GM23338 (cell line): ENCODE data around the gene ZNF792. TPM values are rescaled to one million over a fixed set of nuclear protein-coding genes. Genes with fewer than 3 reads are reported as not detected.

ENCODE experiments used
- ATAC-seq: fragments of 200-7000 bp; cut with Tn5 transposase; 3 replicates; pipeline ENCODE4 v1.9.1; 2020
- DNase-seq: peaks from one replicate; pipeline ENCODE4 v3.0.0-alpha.2; 2015; ENCODE audit warnings: low spot score
- H2AFZ ChIP-seq: fragments of 200-600 bp; sonication (generic); 2 replicates; pipeline ENCODE4 v1.8.0; 2016; ENCODE audit warnings: antibody characterized with exemption, mild to moderate bottlenecking, moderate library complexity
- H3F3A ChIP-seq: fragments of 200-600 bp; sonication (generic); replicated peaks from 2 replicates; pipeline ENCODE4 v1.8.0; 2017; ENCODE audit warnings: antibody characterized with exemption, mixed run types, low read depth
- H3K27ac ChIP-seq: fragments of 200-600 bp; sonication (generic); 2 replicates; pipeline ENCODE4 v1.6.1; 2016; ENCODE audit warnings: low read depth
- H3K27me3 ChIP-seq: fragments of 200-600 bp; sonication (generic); 2 replicates; pipeline ENCODE4 v1.8.0; 2016; ENCODE audit warnings: mild to moderate bottlenecking, mixed run types, moderate library complexity; ENCODE audit not compliant: insufficient read depth
- H3K36me3 ChIP-seq: fragments of 200-600 bp; sonication (generic); 2 replicates; pipeline ENCODE4 v1.8.0; 2016; ENCODE audit warnings: mild to moderate bottlenecking; ENCODE audit not compliant: insufficient read depth
- H3K4me1 ChIP-seq: fragments of 200-600 bp; sonication (generic); 2 replicates; pipeline ENCODE4 v1.8.0; 2016; ENCODE audit warnings: mild to moderate bottlenecking, moderate library complexity; ENCODE audit not compliant: insufficient read depth
- H3K4me2 ChIP-seq: fragments of 200-600 bp; sonication (generic); 2 replicates; pipeline ENCODE4 v1.7.1; 2017; ENCODE audit warnings: mixed run types
- H3K4me3 ChIP-seq: fragments of 200-600 bp; sonication (generic); 2 replicates; pipeline ENCODE4 v1.6.1; 2016; ENCODE audit warnings: mixed run types
- H3K79me2 ChIP-seq: fragments of 200-600 bp; sonication (generic); replicated peaks from 2 replicates; pipeline ENCODE4 v1.8.0; 2017; ENCODE audit warnings: mild to moderate bottlenecking; ENCODE audit not compliant: insufficient read depth
- H3K9me2 ChIP-seq: fragments of 200-600 bp; sonication (generic); 2 replicates; pipeline ENCODE4 v1.8.0; 2017; ENCODE audit not compliant: insufficient read depth
- H4K20me1 ChIP-seq: fragments of 200-600 bp; sonication (generic); replicated peaks from 2 replicates; pipeline ENCODE4 v1.8.0; 2017; ENCODE audit warnings: mild to moderate bottlenecking; ENCODE audit not compliant: insufficient read depth
- H3K27ac Mint-ChIP-seq: 2 replicates; pipeline ENCODE4 v1.8.0; 2020; ENCODE audit warnings: inconsistent platforms, mild to moderate bottlenecking, moderate library complexity, mixed read lengths
- H3K27me3 Mint-ChIP-seq: 3 replicates; pipeline ENCODE4 v1.8.0; 2022; ENCODE audit warnings: low read depth, mild to moderate bottlenecking, moderate library complexity, mixed read lengths, inconsistent platforms; ENCODE audit not compliant: insufficient read depth, poor library complexity
- H3K36me3 Mint-ChIP-seq: 3 replicates; pipeline ENCODE4 v1.8.0; 2021; ENCODE audit warnings: low read depth, mild to moderate bottlenecking, inconsistent platforms, moderate library complexity, mixed read lengths
- H3K4me1 Mint-ChIP-seq: 3 replicates; pipeline ENCODE4 v1.8.0; 2020; ENCODE audit warnings: mild to moderate bottlenecking, inconsistent platforms, mixed read lengths
- H3K4me3 Mint-ChIP-seq: 3 replicates; pipeline ENCODE4 v1.8.0; 2021; ENCODE audit warnings: moderate library complexity, mild to moderate bottlenecking, inconsistent platforms, mixed read lengths
- H3K9me3 Mint-ChIP-seq: 3 replicates; pipeline ENCODE4 v1.8.0; 2020; ENCODE audit warnings: moderate library complexity, mild to moderate bottlenecking, inconsistent platforms, mixed read lengths
- CREB1 ChIP-seq: fragments of 250-450 bp; sonication (Bioruptor Pico); IDR thresholded peaks from 2 replicates; pipeline ENCODE4 v1.5.0; 2020; ENCODE audit warnings: low read depth, mild to moderate bottlenecking, moderate library complexity
- EZH2 ChIP-seq: fragments of 200-600 bp; sonication (generic); IDR thresholded peaks from one replicate; pipeline ENCODE4 v1.8.0; 2017; ENCODE audit warnings: antibody characterized with exemption, mild to moderate bottlenecking, low read depth; ENCODE audit not compliant: unreplicated experiment
- EZH2phosphoT487 ChIP-seq: fragments of 200-600 bp; sonication (generic); IDR thresholded peaks from one replicate; pipeline ENCODE4 v1.8.1; 2018; ENCODE audit warnings: antibody characterized with exemption; ENCODE audit not compliant: unreplicated experiment
- JUNB ChIP-seq: IDR thresholded peaks from one replicate; pipeline ENCODE4 v1.6.1; 2016; ENCODE audit warnings: antibody characterized with exemption; ENCODE audit not compliant: unreplicated experiment
- NANOG ChIP-seq: IDR thresholded peaks from 2 replicates; pipeline ENCODE4 v1.6.1; 2016; ENCODE audit warnings: antibody characterized with exemption, borderline replicate concordance
- POLR2AphosphoS5 ChIP-seq: IDR thresholded peaks from 2 replicates; pipeline ENCODE4 v1.6.1; 2016; ENCODE audit warnings: antibody characterized with exemption, low read depth
- STAT1 ChIP-seq: IDR thresholded peaks from one replicate; pipeline ENCODE4 v1.6.1; 2016; ENCODE audit warnings: antibody characterized with exemption; ENCODE audit not compliant: unreplicated experiment
- ZNF114 ChIP-seq: fragments of 250-450 bp; sonication (Bioruptor Pico); IDR thresholded peaks from 2 replicates; pipeline ENCODE4 v1.5.0; 2020; ENCODE audit warnings: mild to moderate bottlenecking, moderate library complexity
- ZNF331 ChIP-seq: fragments of 250-450 bp; sonication (Bioruptor Pico); IDR thresholded peaks from 2 replicates; pipeline ENCODE4 v1.5.0; 2020; ENCODE audit warnings: low read depth, mild to moderate bottlenecking, moderate library complexity
- polyA plus RNA-seq: library from polyadenylated mRNA; unstranded; fragments of >200 nt; fragmentation: Nextera tagmentation; extraction: Ambion mirVana; gene quantifications from 2 replicates; pipeline ENCODE4 v1.2.1, GENCODE V29; 2016
- total RNA-seq: library from RNA; depleted of rRNA; stranded (reverse); fragments of >200 nt; shearing (Covaris generic); gene quantifications from 2 replicates; pipeline ENCODE4 v1.2.3, GENCODE V29; 2014
- TF ChIP-seq, protein P1 (sequence below): IDR thresholded peaks from one replicate; pipeline ENCODE4 v1.6.1; 2018; ENCODE audit warnings: antibody characterized with exemption; ENCODE audit not compliant: unreplicated experiment
- TF ChIP-seq, protein P2 (sequence below), 2 experiments: fragments of 200-600 bp in 1 of 2; sonication (generic) in 1 of 2; conservative IDR thresholded peaks; 2 replicates each; pipeline versions ENCODE4 v1.5.1 to v1.6.1; 2016 to 2017; ENCODE audit warnings: antibody characterized with exemption in 2 of 2, low read depth in 2 of 2, mild to moderate bottlenecking in 2 of 2, moderate library complexity in 1 of 2
- TF ChIP-seq, protein P3 (sequence below): fragments of 250-450 bp; sonication (Bioruptor Pico); IDR thresholded peaks from 2 replicates; pipeline ENCODE4 v1.5.0; 2020; ENCODE audit warnings: mild to moderate bottlenecking, moderate library complexity

The ZNF792 gene
- total and polyA plus RNA-seq, 2 experiments from 2014 or later: 1.3 to 12.8 TPM

DNA sequence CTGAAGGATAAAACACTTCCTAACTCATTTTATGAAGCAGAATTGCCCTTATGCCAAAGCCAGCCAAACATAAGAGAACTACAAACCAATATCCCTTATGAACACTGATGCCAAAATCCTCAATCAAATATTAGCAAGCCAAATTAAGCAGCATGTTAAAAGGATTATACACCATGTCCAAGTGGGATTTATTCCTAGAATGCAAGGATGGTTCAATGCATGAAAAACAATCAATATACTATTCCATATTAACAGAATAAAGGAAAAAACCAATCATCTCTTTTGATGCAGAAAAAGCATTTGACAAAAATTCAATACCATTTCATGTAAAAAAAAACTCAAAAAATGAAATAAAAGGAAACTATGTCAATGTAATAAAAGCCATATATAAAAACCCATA lies 10.9 kb downstream of the ZNF792 start (continued):
- TF ChIP-seq, protein P1, sequence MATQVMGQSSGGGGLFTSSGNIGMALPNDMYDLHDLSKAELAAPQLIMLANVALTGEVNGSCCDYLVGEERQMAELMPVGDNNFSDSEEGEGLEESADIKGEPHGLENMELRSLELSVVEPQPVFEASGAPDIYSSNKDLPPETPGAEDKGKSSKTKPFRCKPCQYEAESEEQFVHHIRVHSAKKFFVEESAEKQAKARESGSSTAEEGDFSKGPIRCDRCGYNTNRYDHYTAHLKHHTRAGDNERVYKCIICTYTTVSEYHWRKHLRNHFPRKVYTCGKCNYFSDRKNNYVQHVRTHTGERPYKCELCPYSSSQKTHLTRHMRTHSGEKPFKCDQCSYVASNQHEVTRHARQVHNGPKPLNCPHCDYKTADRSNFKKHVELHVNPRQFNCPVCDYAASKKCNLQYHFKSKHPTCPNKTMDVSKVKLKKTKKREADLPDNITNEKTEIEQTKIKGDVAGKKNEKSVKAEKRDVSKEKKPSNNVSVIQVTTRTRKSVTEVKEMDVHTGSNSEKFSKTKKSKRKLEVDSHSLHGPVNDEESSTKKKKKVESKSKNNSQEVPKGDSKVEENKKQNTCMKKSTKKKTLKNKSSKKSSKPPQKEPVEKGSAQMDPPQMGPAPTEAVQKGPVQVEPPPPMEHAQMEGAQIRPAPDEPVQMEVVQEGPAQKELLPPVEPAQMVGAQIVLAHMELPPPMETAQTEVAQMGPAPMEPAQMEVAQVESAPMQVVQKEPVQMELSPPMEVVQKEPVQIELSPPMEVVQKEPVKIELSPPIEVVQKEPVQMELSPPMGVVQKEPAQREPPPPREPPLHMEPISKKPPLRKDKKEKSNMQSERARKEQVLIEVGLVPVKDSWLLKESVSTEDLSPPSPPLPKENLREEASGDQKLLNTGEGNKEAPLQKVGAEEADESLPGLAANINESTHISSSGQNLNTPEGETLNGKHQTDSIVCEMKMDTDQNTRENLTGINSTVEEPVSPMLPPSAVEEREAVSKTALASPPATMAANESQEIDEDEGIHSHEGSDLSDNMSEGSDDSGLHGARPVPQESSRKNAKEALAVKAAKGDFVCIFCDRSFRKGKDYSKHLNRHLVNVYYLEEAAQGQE: no peak
- TF ChIP-seq, protein P2, sequence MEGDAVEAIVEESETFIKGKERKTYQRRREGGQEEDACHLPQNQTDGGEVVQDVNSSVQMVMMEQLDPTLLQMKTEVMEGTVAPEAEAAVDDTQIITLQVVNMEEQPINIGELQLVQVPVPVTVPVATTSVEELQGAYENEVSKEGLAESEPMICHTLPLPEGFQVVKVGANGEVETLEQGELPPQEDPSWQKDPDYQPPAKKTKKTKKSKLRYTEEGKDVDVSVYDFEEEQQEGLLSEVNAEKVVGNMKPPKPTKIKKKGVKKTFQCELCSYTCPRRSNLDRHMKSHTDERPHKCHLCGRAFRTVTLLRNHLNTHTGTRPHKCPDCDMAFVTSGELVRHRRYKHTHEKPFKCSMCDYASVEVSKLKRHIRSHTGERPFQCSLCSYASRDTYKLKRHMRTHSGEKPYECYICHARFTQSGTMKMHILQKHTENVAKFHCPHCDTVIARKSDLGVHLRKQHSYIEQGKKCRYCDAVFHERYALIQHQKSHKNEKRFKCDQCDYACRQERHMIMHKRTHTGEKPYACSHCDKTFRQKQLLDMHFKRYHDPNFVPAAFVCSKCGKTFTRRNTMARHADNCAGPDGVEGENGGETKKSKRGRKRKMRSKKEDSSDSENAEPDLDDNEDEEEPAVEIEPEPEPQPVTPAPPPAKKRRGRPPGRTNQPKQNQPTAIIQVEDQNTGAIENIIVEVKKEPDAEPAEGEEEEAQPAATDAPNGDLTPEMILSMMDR (conservative IDR thresholded peaks at IDR 0.05; ENCODE audit: low read depth in 2 of 2): no peak
- TF ChIP-seq EZH2phosphoT487: no peak
- TF ChIP-seq ZNF331: no peak
- TF ChIP-seq STAT1: no peak

DNA sequence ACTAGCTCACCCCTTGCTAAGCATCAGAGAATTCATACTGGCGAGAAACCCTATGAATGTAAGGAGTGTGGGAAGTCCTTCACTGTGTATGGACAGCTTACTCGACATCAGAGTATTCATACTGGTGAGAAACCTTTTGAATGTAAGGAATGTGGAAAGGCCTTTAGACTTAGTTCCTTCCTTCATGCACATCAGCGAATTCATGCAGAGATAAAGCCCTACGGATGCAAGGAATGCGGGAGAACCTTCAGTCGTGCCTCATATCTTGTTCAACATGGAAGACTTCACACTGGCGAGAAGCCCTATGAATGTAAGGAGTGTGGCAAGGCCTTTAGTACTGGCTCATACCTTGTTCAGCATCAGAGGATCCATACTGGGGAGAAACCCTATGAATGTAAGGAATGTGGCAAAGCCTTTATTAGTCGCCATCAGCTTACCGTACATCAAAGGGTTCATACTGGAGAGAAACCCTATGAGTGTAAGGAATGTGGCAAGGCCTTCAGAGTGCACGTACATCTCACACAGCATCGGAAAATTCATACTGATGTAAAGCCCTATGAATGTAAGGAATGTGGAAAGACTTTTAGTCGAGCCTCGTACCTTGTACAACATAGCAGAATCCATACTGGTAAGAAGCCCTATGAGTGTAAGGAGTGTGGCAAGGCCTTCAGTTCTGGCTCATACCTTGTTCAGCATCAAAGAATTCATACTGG lies 20.0 kb downstream of the ZNF792 start:
- Histone ChIP-seq H3K9me2 (no peaks in the 10 kb centered on the region), H3K4me2 (no peak overlapping the region), H3F3A (no peaks in the 10 kb centered on the region), H3K79me2 (no peaks in the 10 kb centered on the region), H3K36me3 (peaks cover 21% of the 10 kb centered on the region; the same call in 1 of the 2 replicates), H3K27me3 (no peaks in the 10 kb centered on the region), H2AFZ (no peak overlapping the region), H3K4me1 (no peaks in the 10 kb centered on the region), H4K20me1 (no peaks in the 10 kb centered on the region), H3K27ac (no peak overlapping the region), H3K4me3 (no peak overlapping the region)
- Mint-ChIP-seq H3K27ac (no peak overlapping the region), H3K9me3 (peaks cover 60% of the 10 kb centered on the region), H3K4me3 (no peak overlapping the region), H3K4me1 (no peaks in the 10 kb centered on the region), H3K36me3 (peaks cover 62% of the 10 kb centered on the region), H3K27me3 (no peaks in the 10 kb centered on the region)
- no peak for DNase-seq
- ATAC-seq: no peak
- TF ChIP-seq EZH2: no peak
- TF ChIP-seq JUNB: no peak
- TF ChIP-seq STAT1: no peak
- TF ChIP-seq CREB1: no peak
- no peak for TF ChIP-seq ZNF114 (CRISPR knock-in tag)
- TF ChIP-seq, protein P3, sequence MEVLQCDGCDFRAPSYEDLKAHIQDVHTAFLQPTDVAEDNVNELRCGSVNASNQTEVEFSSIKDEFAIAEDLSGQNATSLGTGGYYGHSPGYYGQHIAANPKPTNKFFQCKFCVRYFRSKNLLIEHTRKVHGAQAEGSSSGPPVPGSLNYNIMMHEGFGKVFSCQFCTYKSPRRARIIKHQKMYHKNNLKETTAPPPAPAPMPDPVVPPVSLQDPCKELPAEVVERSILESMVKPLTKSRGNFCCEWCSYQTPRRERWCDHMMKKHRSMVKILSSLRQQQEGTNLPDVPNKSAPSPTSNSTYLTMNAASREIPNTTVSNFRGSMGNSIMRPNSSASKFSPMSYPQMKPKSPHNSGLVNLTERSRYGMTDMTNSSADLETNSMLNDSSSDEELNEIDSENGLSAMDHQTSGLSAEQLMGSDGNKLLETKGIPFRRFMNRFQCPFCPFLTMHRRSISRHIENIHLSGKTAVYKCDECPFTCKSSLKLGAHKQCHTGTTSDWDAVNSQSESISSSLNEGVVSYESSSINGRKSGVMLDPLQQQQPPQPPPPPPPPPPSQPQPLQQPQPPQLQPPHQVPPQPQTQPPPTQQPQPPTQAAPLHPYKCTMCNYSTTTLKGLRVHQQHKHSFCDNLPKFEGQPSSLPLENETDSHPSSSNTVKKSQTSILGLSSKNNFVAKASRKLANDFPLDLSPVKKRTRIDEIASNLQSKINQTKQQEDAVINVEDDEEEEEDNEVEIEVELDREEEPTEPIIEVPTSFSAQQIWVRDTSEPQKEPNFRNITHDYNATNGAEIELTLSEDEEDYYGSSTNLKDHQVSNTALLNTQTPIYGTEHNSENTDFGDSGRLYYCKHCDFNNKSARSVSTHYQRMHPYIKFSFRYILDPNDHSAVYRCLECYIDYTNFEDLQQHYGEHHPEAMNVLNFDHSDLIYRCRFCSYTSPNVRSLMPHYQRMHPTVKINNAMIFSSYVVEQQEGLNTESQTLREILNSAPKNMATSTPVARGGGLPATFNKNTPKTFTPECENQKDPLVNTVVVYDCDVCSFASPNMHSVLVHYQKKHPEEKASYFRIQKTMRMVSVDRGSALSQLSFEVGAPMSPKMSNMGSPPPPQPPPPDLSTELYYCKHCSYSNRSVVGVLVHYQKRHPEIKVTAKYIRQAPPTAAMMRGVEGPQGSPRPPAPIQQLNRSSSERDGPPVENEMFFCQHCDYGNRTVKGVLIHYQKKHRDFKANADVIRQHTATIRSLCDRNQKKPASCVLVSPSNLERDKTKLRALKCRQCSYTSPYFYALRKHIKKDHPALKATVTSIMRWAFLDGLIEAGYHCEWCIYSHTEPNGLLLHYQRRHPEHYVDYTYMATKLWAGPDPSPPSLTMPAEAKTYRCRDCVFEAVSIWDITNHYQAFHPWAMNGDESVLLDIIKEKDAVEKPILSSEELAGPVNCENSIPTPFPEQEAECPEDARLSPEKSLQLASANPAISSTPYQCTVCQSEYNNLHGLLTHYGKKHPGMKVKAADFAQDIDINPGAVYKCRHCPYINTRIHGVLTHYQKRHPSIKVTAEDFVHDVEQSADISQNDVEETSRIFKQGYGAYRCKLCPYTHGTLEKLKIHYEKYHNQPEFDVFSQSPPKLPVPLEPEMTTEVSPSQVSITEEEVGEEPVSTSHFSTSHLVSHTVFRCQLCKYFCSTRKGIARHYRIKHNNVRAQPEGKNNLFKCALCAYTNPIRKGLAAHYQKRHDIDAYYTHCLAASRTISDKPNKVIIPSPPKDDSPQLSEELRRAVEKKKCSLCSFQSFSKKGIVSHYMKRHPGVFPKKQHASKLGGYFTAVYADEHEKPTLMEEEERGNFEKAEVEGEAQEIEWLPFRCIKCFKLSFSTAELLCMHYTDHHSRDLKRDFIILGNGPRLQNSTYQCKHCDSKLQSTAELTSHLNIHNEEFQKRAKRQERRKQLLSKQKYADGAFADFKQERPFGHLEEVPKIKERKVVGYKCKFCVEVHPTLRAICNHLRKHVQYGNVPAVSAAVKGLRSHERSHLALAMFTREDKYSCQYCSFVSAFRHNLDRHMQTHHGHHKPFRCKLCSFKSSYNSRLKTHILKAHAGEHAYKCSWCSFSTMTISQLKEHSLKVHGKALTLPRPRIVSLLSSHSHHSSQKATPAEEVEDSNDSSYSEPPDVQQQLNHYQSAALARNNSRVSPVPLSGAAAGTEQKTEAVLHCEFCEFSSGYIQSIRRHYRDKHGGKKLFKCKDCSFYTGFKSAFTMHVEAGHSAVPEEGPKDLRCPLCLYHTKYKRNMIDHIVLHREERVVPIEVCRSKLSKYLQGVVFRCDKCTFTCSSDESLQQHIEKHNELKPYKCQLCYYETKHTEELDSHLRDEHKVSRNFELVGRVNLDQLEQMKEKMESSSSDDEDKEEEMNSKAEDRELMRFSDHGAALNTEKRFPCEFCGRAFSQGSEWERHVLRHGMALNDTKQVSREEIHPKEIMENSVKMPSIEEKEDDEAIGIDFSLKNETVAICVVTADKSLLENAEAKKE (CRISPR knock-in tag): no peak
- no peak for TF ChIP-seq POLR2AphosphoS5
- no peak for TF ChIP-seq ZNF331
- TF ChIP-seq NANOG: no peak
